GM21576 (cell line): ENCODE results near the gene STBD1.
"Not testable (repeated sequence)": the region's sequence is repeated elsewhere in the genome, so short reads cannot be mapped to it uniquely, and the experiment has no call there.

Experiments
- ATAC-seq: cut with Tn5 transposase; IDR thresholded peaks from one replicate; pipeline ENCODE4 v1.9.1; 2021; ENCODE audit warnings: mild to moderate bottlenecking, moderate library complexity; ENCODE audit not compliant: unreplicated experiment

STBD1 gene

DNA sequence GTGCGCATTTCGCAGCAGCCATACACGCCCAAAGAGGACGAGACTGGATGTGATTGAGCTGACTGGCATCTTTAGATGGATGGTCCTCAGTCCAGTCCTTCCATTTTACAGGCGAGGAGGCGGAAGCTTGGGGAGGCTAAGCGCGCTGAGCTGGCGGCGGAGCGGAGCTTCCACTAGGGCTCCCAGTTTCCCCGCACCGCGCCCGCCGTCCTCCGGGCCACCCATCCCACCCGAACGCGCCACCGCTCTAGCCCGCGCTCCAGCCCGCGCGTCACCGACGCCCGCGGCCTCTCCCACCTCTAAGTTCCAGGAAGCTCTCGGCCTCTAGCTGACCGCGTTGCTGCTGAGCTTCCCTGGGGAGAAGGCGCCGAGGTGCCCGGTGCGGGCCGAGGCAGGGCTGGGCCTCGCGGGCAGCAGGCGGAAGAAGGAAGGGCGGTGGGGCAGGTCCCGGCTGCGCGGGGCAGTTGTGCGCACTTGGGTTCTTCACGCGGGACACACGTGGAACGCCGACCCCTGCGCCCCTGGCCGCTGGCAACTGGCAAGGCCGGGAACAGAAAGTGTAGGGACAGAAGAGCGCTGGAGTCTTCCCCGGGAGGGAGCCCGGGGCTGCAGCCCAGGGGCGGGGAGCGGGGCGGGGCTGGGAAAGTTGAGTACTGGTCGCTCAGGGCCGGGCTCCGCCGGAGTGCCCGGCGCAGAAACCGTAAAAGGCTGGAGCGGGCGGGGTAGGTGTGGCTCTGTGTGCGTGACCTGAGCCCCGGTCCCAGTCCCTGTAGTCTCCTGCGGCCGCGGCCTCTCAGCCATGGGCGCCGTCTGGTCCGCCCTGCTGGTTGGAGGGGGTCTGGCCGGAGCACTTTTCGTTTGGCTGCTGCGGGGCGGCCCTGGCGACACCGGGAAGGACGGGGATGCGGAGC is at the start of gene STBD1:
Gene STBD1 (plus strand): TSS at position 763 of the 911 bp plus-strand sequence. CDS start 37 bp downstream, at position 800.
- no peak for ATAC-seq

DNA sequence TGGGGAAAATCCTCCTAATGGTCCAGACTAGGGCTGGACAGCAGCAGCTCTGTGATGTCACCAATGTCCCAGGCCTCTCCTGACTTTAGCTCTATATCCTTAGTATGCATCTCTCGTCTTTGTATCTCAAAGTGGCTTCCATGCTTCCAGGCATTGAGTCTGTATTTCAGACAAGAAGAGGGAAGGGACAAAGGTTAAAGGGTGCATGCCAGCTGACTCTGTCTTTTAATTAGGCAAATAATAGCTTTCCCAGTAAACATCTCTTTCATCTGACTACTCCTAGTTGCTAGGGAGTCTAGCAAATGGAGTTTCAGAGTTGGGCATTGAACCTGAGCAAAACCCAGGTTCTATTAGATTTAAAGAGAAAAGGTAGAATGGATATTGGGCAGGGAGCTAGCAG is 49.6 kb upstream of the STBD1 start:
- no peak for ATAC-seq

DNA sequence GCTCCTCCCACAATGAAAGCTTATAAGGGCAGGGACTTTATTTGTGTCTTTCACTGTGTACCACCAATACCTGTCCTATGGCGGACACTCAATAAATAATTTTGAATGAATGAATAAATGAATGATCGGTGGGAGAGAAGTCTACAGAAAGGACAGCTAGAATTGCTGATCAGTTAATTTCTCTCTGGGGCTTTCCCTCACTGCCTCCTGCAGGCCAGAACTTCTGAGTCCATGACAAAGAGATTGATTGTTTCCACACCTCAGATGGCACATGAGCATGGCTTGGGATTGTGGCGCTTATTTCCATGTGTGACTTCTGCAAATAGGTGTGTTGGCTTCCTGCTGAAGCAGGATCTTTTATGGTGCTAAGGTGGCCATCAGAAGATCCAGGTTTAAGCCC is 48.7 kb upstream of the STBD1 start:
- no peak for ATAC-seq

DNA sequence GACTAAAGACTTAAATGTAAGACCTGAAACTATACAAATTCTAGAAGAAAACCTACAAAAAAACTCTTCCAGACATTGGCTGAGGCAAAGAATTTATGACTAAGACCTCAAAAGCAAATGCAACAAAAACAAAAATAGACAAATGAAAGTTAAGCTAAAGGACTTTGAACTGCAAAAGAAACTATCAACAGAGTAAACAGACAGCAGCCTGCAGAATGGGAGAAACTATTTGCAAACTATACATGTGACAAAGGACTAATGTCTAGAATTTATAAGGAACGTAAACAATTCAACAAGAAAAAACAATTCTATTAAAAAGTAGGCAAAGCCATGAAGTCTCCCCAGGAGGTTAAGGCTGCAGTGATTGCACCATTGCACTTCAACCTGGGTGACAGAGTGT is 46.0 kb upstream of the STBD1 start:
- no peak for ATAC-seq

DNA sequence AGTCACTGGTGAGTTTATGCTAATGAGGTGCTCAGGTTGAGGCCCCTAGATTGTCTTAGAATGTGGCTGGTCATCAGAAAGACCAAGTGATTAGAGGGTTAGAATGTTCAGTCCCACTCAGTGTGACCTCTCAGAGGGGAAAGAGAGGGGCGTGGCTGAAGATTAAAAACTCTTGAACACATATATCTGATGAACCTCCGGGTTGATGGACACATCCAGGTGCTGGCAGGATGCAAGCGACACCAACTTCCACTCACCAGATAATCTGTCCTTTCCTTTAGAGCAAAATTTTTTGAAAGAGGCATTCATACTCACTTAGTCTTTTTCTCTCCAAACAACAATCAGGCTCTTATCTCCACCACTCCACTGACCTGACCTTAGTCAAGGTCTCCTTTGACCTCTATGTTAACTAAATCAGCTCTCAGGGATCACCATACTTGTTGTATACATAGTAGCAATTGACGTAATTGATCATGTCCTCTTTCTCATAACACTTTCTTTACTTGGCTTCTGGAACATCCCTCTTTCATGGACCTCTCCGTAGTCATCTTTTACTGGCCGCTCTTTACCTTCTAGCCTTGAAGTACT is 40.8 kb upstream of the STBD1 start:
- no peak for ATAC-seq

DNA sequence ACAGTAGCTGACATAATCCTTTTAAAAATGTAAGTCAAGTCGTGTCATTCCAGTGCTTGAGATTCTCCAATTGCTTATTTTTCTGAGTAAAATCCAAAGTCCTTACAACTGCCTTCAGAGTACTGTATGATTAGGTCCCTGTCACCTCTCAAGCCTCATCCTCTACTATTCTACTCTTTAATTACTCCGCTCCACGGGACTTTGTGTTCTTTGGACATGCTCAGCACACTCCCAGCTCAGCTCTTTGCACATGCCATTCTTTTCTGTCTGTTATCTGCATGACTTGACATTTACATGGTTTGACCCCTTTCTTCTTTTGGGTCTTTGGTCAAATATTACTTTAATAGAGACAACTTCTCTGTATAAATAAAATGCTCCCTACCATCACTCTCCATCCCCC is 39.9 kb upstream of the STBD1 start:
- ATAC-seq = no peak

DNA sequence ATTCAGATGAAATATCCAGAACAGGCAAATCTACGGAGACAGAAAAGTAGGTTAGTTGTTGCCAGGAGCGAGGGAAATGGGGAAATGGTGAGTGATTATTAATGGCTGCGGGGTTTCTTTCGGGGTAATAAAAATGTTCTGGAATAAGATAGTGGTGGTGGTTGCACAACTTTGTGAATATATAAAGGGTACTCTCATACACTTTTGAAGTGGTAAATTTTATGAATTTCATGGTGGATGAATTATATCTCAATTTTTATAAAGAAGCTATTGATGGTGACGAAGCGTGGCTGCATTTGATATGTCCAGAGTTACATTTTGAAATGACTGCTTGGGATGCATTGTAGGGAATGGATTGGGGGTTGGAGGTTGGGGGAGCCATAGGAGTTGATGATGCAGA is 38.7 kb upstream of the STBD1 start:
- ATAC-seq = no peak

DNA sequence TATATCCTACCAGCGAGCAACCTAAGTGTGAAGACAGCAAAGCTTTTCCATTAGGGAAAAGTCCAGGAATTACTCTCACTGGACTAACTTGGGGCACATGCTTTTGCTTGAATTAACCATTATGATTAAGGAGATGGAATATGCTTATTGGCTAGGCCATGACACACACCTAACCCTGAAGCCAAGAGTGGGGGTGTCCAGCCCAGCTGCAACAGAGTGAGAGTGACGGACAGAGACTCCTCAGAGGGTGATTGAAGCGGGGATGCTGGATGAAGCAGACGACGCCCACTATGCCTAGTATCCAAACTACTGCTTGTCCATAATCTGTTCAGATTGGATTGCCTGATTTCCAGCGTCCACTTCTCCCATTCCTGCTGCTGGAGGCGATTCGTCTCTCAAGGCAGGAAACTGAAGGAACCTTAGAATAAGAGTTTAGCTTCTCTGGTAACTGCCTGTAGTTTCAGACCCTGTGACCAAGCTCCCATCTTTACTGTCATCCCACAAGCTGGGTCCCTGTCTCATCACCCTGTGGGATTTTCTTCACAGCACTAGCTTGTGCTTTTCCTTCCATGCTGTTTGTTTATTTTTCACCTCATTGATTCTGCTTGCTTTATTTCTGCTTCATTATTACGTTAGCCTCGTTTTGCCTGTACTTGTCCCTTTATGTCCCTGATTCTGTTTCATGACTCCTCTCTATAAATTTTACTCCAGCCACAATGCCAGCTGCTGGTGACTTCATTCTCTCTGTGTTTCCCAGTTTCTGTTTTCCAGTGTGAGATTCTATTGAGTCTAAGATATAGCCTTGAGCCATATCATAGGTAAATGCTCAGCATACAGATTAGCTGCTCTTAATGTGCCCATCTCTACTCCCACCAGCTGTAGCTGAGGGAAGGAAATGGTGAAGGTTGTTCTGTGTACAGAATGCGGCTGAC is 36.0 kb upstream of the STBD1 start:
- ATAC-seq = no peak

DNA sequence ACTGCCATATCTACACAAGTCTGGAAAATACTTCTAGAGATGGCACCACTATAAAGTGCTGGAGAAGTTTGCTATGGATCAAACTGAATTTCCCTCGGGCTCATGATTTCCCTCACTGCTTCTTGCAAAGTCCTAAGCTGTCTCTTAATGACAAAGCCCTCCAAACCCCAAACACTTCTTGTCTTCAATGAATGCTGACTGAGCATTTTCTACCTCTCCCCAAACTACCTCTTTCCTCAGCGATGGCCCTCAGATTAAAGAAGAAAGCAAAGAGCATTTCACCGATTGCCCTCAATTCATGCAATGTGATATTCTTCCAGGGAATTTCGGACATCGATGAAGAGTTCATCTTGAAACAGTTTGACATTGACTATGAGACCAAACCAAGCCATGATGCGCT is 35.3 kb upstream of the STBD1 start:
- no peak for ATAC-seq

DNA sequence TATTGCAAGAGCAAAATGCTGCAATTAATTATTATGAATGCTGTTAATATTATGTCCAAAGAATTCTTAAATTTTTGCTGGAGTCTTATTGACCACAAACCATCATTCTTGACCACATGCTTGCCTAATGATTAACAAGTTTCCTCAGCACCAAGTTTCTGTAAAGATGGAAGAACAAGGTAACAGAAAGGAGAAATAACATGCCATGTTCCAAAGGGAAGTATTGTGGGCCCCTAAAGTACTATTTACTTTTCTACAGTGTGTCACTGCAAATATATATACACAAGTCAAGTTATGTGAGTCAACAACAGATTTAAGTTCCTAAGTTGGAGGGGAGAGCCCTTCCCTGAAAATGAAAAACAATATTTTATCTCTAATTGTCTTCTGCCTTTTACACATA is 34.5 kb upstream of the STBD1 start:
- no peak for ATAC-seq

DNA sequence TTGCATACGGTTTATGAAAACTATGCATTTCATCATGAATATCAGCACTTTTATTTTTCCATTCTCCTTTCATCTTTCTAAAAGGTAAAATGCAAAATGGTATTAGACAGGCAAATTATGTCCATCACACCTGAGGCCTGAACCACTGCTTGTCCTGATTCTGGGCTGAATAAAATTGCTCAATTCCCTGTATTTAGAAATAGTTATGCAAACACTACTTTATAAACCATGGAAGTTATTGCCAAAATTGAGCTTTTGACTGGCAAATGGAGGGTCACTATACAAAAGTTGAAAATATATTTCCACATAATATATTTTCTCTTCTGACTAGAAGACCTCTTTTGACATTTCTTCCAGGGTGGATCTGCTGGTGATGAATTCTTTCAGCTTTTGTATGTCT is 34.0 kb upstream of the STBD1 start:
- no peak for ATAC-seq

DNA sequence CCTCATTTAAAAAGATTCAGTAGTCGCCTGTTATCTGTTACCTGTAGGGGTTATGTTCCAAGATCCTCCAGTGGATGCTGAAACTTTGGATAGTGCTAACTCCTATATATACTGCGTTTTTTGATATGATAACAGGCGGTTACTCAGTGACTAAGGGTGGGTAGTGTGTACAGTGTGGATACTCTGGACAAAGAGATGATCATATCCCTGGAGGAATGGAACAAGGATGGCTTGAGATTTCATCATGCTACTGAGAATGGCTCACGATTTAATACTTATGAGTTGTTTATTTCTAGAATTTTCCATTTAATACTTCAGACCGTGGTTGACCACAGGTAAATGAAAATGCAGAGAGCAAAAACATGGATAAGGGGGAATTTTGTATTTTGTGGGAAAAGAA is 33.5 kb upstream of the STBD1 start:
- ATAC-seq = no peak

DNA sequence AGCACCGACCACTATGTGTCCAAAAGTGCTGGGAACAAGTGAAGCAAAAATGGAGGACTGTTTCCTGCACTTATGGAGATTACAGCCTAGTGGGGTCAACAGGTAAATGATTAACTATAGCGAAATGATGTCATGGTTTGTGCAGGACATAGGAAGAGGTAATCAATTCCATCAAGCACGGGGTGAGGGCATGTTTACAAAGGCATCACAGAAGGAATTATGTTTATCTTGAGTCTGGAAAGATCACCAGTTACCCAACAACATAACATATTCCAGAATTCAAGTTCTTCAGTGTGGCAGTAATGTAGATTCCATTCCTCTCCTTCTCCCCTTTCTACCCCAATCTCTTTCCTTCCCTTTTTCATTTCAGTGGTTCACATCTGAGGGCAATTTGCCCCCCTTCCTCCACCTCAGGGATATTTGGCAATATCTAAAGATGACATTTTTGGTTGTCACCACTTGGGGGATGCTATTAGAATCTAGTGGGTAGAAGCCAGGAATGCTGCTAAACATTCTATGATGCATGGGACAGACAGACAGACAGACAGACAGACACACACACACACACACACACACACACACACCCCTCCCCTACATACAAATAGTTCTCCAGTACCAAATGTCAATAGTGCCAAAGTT is 30.9 kb upstream of the STBD1 start:
- no peak for ATAC-seq

DNA sequence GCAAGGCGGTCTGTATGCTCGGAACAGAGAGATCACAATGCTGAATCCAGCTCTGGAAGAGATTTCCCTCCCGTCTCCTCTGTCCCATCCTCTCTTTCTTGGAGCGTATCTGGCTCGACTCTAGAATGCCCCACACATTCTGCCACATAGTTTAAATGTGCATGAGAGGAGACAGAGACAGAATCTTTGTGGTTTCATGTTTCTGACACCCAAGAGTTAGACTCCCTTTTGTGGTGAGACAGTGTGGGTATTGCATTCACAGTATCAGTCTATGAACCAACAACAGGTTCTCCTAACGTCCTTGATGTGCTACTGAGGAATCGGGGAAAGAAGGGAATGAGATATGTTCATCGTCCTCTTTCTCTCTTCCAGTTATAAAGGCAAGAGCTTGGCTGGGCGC is 29.7 kb upstream of the STBD1 start:
- ATAC-seq = no peak

DNA sequence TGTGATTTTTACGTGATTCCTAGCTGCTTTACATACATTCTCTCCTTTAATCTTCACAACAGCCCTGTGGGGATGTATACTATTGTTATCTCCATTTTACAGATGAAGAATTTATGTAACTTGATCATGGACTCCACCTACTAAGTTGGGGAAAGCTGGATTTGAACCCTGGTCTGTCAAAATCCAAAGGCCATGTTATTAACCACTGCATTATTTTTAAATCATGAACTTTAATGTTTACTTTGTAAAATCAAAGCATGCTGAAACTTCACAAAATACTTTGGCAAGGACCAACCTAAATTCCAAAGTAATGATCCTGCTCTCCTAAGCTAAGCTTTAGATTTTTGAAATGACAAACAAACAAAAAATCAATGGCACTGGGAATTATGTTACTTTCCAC is 28.9 kb upstream of the STBD1 start:
- ATAC-seq = no peak

DNA sequence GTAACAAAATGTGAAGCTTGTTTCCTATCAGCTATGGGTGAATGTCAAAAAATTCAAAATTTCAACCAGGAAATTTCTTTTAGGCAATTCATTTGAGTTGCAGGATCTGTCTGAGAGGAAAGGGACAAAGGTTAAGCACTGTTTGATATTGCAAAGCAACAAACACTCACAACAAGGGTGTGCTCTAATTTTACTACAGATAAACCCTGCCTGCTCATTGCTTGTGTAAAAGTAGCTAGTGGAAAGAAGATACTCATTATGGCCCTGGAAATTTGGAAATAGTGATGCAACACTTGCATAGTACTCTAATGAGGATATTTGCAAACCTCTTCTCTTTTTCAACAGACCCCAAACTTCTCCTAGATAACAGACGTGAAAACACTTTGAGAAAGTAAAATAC is 27.9 kb upstream of the STBD1 start:
- ATAC-seq = no peak

DNA sequence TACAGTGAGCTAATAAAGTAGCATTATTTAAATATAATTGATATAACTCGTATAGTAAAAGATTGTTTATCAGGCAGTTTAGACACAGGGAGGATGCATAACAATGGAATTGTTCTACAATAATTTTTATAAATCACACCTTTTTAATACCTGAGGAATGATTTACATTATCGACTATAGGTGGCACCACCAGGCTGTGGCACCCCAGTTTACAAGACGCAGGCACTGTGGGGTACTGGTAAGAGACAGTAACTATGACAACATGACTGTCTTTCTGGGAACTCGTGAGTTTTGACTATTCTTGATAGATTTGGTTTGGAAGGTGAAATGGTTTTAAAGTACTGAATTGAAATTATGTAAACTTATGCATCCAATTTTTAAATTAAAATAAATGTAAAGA is 27.1 kb upstream of the STBD1 start:
- no peak for ATAC-seq

DNA sequence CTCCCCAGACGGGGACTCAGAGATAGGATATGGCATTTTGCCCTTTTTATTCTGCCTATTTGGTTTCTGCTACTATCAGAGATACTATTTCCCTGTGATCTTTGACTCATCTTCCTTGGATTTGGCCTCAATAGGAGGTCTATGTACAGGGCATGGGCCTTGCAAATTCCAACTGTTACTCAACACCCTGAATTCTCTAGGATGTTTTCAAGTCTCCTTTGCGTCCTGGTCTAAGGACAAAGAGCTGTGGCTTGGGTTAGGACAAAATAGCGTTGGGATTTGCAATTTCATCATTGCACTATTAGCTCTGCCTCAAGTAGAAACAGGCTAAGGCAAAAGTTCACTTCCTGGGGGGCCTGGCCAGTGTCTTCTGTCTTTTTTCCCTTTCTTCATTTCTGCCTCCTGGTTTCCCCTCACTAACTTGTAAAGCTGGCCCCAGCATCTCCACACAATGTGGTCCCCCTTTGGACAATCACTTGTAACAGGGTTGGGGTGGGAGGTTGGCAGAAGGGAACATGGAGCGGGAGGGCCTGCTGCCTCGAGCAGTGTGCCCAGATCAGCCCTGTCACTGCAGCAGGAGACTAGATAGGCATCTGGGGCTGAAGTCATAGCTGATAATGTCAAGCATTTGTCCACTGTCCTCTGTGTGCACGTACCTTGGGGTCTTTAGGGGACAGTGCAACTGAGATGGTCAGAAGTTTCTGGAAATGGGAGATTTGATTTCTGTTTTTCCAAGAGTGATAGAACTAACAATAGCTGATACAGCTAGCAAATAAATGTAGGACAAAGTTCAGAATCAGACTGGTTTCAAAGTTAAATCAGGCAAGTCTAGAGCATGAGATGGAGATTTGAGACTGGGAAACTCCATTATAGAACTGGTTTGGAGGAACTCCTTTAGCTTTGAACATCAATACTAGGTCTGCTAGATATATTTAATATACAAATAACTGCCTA is 25.8 kb upstream of the STBD1 start:
- no peak for ATAC-seq

DNA sequence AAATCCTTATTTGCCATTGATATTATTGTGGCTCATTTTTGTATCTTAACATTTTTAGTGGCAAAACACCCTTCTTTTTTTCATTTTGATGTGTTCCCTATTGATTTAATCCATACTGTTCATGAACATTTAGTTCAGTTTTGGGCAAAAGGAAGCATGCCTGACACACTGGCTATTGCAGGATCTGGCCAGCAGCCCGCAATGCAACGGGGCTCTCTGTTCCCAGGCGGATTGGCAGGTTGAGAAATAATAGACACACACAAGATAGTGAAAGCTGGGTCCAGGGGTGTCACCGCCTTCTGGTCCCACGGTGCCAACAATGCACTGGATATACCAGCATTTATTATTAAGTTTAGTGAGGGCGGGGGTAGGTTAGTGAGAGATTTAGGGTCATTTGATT is 24.9 kb upstream of the STBD1 start:
- ATAC-seq = not testable (repeated sequence)
